ENCODE results near the gene VAPA.

The VAPA gene

GRCh38 chr18:9913151-9913525 is 678 bp upstream of the VAPA start:
- DNase-seq (ENCODE audit: low read depth, low spot score) = no peak

GRCh38 chr18:9914334-9914583 is 443 bp downstream of the VAPA start:
- DNase-seq (ENCODE audit: low read depth, low spot score) = no peak

- no peak for DNase-seq (ENCODE audit: low read depth, low spot score)
Measured at GRCh38 chr18:9914584-9915290, 921 bp downstream of the VAPA start.

- DNase-seq (ENCODE audit: low read depth, low spot score) = no peak
Measured at GRCh38 chr18:9915291-9916076, 1.7 kb downstream of the VAPA start.

- DNase-seq (ENCODE audit: low read depth, low spot score) = no peak
Measured at GRCh38 chr18:9916077-9916639, 2.3 kb downstream of the VAPA start.

DNA sequence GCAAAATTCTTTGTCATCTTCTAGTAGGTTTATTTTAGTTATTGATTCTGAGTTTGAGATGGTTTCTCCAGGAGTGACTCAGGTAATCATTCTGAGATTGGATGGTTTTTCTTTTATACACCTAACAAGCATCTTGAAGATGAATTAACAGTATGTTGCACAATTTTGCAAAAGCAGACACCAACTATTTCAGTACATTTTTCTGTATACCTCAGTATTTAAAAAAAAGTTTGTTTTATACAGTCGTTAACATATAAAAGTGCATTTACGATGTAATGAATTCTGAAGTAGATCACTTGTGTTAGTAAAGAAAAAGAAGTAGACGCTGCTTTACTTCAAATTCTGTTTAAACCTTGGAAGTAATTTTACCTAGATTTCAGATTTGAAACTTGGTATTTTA is 3.0 kb downstream of the VAPA start:
- no peak for DNase-seq (ENCODE audit: low read depth, low spot score)

DNA sequence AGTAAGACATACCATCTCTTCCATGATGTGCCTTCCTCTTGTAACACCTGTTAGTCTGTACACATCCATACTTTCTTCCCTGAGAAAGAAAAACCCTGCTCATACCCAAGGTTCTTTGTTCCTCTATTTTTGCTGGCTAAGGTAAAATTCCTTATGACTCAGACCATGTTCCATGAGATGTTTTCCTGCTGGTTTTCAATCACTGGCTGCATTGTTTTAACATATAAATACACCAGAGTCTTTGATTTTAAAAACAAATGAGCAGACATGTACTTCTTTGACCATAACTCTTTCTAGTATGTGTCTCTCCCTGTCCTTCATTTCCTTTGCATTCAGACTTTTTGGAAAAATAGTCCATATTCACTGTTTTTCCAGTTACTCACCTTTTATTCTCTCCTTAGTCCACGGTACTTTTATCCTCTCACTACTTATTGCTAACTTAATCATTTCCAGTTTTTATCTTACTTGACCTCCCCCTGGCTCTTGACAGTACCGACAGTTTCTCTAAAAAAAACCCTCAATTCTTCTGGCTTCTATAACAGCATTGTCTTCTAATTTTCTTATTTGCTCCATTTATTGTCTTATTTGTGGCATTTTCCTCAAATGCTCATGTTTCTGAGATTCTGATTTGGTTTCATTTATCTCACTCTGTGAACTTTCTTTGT is 4.3 kb downstream of the VAPA start:
- no peak for DNase-seq (ENCODE audit: low read depth, low spot score)

GRCh38 chr18:9919564-9920232 is 5.9 kb downstream of the VAPA start:
- DNase-seq (ENCODE audit: low read depth, low spot score) = no peak

DNA sequence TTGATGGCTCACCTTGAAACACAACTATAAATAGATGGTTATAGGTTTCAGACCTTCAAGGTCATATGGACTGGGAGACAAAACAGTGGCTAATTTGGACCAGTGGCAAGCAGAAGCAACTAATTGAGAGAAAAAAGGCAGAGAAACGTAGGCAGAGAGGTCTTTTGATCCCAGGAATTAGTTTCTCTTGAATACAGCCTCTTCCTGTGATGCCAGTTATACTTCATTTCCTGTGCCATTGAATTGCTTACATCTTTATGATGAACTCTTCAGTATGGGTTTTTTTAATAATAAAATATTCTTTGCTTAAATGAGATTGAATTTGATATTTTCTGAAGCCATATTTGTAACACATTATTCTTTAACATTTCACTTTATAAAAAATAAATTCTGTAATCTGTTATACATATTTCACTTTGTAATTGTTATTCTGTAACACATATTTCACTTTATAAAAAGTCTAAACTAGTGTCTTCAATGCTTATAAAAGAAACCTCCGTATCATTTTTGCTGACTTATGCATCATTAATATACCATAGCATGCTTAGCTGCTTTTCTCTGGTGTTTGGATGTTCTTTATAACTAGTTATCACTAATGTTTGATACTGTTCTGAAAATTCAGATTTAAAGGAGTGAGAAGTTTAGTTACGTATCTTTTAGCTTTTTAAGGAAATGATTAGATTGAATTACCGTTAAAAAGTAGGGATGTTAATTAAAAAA is 8.9 kb downstream of the VAPA start:
- no peak for DNase-seq (ENCODE audit: low read depth, low spot score)

DNA sequence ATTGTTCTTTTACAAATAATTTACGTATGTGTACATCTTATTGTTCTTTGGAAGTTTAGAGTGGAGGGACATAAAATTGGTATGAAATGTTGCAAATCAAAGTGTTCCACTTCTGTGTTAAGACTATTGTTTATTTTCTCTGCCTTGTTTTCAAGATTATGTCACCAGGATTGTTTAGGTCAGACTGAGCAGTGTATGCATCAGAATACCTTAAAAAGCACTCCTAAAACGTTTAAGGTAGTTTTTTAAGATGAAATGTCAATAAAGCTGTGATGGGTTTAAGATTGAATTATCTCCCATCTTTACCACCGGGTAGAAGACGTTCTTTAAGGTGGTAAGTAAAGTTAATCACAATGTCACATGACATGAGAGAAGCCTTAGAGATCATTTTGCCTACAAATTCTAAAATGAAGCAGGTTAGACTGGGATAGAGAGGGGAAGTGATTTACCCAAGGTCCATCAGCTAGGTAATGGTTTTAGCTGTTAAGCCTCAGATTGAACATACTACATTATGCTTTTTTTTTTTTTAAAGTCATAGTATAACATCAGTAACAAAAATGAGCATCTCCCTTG is 10.6 kb downstream of the VAPA start:
- no peak for DNase-seq (ENCODE audit: low read depth, low spot score)

DNA sequence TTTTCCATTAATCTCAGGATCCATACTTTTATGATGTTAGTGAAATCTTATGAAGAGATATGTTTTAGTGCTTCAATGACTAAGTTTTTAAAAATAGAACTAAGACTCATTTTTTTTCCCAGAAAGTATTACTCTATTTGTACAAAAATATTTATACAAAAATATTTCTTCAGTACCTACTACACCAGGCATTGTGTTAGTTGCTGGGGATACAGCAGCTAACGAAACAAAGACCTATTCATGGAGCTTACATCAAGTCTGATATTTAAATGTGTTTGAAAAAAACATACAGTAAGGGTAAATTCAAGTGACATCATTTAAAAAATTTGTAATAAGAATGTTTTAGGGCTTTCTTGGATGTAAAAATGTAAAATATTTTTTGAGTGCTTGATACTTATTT is 11.6 kb downstream of the VAPA start:
- DNase-seq (ENCODE audit: low read depth, low spot score) = no peak

DNA sequence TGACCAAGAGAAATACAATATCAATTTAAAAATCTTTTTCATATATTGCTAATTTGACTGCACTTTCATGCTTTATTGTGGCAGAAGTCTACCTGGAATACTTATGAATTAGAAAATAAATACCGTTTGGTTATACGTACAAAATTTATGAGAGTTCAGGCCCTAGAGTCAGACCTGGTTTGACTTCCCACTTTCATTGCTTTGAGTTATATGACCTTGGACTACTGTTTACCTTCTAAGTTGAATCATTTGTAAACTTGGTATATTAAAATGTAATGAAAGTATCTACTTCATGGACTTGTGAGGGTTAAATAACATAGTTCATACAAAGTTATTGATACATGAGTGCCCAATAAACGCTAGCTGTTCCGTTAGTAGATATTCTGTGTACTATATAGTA is 12.0 kb downstream of the VAPA start:
- DNase-seq (ENCODE audit: low read depth, low spot score) = no peak

- no peak for DNase-seq (ENCODE audit: low read depth, low spot score)
Measured at GRCh38 chr18:9926223-9926894, 12.5 kb downstream of the VAPA start.

DNA sequence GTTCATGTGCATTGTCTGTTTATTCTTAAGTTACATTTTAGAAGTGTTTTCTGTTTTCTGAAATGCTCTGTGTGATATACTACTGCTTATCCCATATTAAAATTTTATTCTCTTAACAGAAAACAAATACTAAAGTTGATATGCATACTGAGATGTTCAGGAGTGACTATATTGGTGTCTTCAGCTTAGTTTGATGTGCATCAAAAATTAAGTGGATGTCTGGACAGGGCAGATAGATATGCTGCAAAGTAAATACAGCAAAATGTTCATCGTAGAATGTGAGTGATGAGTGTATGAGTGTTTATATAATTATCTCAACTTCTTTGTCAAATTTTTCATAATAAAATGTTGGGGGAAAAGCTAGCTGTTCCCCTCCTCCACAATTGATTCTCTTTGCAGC is 13.2 kb downstream of the VAPA start:
- DNase-seq (ENCODE audit: low read depth, low spot score) = no peak

DNA sequence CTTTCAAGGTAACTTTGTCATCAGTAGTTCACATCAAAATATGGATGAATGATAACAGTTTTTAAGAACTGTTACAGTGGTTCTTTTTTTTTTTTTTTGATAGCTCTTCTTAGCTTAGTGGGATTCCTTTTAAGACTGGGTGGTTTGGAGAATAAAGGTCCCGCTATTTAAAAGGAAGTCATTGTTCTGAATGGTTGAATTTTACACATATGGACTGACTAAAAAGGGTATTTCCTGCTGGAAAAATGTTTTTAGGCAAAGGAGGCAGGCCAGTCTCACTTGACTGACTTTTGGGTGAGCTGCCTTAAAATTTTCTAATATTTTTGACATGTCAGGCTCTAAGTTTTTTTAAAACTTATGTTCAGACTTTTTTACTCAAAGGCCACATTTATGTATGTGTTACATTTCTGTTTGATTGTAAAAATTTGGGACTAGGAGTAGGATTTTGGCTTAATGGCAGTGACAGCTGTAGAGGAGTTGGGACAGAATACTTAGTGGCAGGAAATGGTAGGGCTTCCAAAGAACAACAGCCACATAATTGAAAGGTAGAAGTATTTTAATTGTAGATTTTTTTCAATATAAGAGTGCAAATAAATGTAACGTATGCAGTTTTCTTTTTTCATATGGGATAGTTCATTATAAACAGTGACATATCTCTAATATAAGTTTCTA is 13.7 kb downstream of the VAPA start:
- DNase-seq (ENCODE audit: low read depth, low spot score) = no peak

DNA sequence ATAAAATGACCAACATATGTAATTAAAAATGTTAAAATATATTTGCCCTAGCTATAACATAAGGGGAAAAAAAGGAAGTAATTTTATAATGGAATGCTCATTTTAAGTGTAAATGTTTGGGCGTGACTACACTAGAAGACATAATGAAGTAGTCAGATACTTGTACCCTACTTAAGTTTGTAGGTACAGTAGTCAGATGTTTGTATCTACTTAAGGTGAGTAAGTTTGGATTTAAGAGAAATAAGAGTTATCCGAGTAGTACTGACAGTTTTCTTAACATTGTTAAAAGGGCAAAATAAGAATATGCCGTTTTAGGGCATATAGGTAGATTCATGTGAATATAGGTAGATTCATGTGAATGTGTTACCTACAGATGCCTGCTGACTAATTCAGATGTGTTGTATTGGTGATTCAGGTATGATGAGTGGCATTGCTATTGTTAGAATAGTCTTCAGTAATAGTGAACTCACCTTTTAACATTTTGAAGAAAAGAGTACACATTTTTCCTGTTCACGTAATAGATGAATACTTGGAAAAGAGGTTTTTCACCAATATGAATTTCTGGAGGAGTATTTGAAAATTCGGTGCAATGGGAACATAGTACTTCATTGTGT is 14.9 kb downstream of the VAPA start:
- no peak for DNase-seq (ENCODE audit: low read depth, low spot score)

- no peak for DNase-seq (ENCODE audit: low read depth, low spot score)
Measured at GRCh38 chr18:9930299-9930884, 16.6 kb downstream of the VAPA start.

DNA sequence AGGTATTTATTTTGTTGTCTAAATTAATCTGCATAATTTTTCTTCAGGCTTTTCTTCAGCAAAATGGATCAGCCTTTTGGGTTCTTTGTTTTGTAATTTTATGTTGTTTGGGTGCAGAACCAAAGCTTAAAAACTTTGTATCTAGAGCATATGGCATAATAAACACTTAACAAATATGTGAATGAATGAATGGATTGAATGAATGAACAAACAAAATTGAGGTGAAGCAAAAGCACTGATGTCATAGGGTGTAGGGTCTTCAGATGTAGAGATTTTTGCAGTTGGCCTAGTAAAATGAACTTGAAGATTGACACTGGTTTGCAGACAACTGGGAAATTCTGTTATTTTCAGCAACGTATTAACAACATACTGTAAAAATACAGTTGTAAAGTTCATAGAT is 17.3 kb downstream of the VAPA start:
- no peak for DNase-seq (ENCODE audit: low read depth, low spot score)

GRCh38 chr18:9931678-9932077 is 17.9 kb downstream of the VAPA start:
- DNase-seq (ENCODE audit: low read depth, low spot score) = no peak

Measured in iPS DF 19.7 (cell line).